ENCODE measurements around the gene FZD8. TPM values are rescaled to one million over a fixed set of nuclear protein-coding genes. Genes with fewer than 3 reads are reported as not detected.

The FZD8 gene
- polyA plus RNA-seq, 2 donors = 0.35 to 0.72 TPM

GRCh38 chr10:35594115-35595079 is 47.7 kb downstream of the FZD8 start:
- H3K4me3 ChIP-seq (ENCODE audit: low read depth in 1 of 2, low read length in 2 of 2) = no peak overlapping the region
- peaks cover 0 to 3% of the 10 kb centered on the region in 2 donors for H3K9me3 ChIP-seq (ENCODE audit: control insufficient read depth in 2 of 2, insufficient read depth in 1 of 2, low read depth in 1 of 2, low read length in 1 of 2)
- WGBS, 2 donors = 69% methylated on average over 14 of the region's 14 CpGs
- no peak overlapping the region for H3K27ac ChIP-seq (ENCODE audit: low read depth in 2 of 2, low read length in 1 of 2)
- peaks cover 2 to 3% of the 10 kb centered on the region in 2 donors for H3K27me3 ChIP-seq (ENCODE audit: control insufficient read depth in 1 of 2, insufficient read depth in 2 of 2, low read length in 2 of 2)
- no peaks in the 10 kb centered on the region for H3K4me1 ChIP-seq (ENCODE audit: control insufficient read depth in 2 of 2, insufficient read depth in 2 of 2, low read length in 1 of 2)
- H3K36me3 ChIP-seq (ENCODE audit: control insufficient read depth in 2 of 2, insufficient read depth in 2 of 2, low read length in 1 of 2) = no peaks in the 10 kb centered on the region

GRCh38 chr10:35592441-35592840 is 49.7 kb downstream of the FZD8 start:
- peaks cover 0 to 3% of the 10 kb centered on the region in 2 donors for H3K9me3 ChIP-seq (ENCODE audit: control insufficient read depth in 2 of 2, insufficient read depth in 1 of 2, low read depth in 1 of 2, low read length in 1 of 2)
- no peaks in the 10 kb centered on the region for H3K4me1 ChIP-seq (ENCODE audit: control insufficient read depth in 2 of 2, insufficient read depth in 2 of 2, low read length in 1 of 2)
- H3K36me3 ChIP-seq (ENCODE audit: control insufficient read depth in 2 of 2, insufficient read depth in 2 of 2, low read length in 1 of 2) = no peaks in the 10 kb centered on the region
- H3K27ac ChIP-seq (ENCODE audit: low read depth in 2 of 2, low read length in 1 of 2) = no peak overlapping the region
- no peak overlapping the region for H3K4me3 ChIP-seq (ENCODE audit: low read depth in 1 of 2, low read length in 2 of 2)
- H3K27me3 ChIP-seq (ENCODE audit: control insufficient read depth in 1 of 2, insufficient read depth in 2 of 2, low read length in 2 of 2) = peaks cover 3 to 7% of the 10 kb centered on the region in 2 donors
- 71 to 74% methylated on average over 4 of the region's 4 CpGs for WGBS, 2 donors

GRCh38 chr10:35588836-35589235 is 53.3 kb downstream of the FZD8 start:
- H3K4me1 ChIP-seq (ENCODE audit: control insufficient read depth in 2 of 2, insufficient read depth in 2 of 2, low read length in 1 of 2) = peaks cover 3 to 5% of the 10 kb centered on the region in 2 donors
- H3K36me3 ChIP-seq (ENCODE audit: control insufficient read depth in 2 of 2, insufficient read depth in 2 of 2, low read length in 1 of 2) = no peaks in the 10 kb centered on the region
- no peak overlapping the region for H3K27ac ChIP-seq (ENCODE audit: low read depth in 2 of 2, low read length in 1 of 2)
- peaks cover 0 to 7% of the 10 kb centered on the region in 2 donors for H3K27me3 ChIP-seq (ENCODE audit: control insufficient read depth in 1 of 2, insufficient read depth in 2 of 2, low read length in 2 of 2)
- peaks cover 0 to 3% of the 10 kb centered on the region in 2 donors for H3K9me3 ChIP-seq (ENCODE audit: control insufficient read depth in 2 of 2, insufficient read depth in 1 of 2, low read depth in 1 of 2, low read length in 1 of 2)
- H3K4me3 ChIP-seq (ENCODE audit: low read depth in 1 of 2, low read length in 2 of 2) = no peak overlapping the region

Other genes starting within 250 kb of the FZD8 start
- not detected for gene GJD4, start 37.0 kb downstream of the FZD8 start, polyA plus RNA-seq